IMR-90 (cell line): Measurements from ENCODE around the gene IST1. TPM values are rescaled to one million over a fixed set of nuclear protein-coding genes. Genes with fewer than 3 reads are reported as not detected.

Experiments
- ATAC-seq: fragments of 200-7000 bp; cut with Tn5 transposase; 2 replicates; pipeline ENCODE4 v1.9.1; 2020; ENCODE audit warnings: low read depth, mild to moderate bottlenecking, moderate library complexity
- BruUV-seq: library from RNA; stranded (reverse); fragments of 400-500 nt; replicated peaks from 2 replicates; lab custom pipeline; 2021; lab: Mats Ljungman, UMichigan
- CTCF ChIA-PET: fragments of 300-600 bp; formaldehyde crosslinking; extraction: SDS; loops from one replicate; lab custom pipeline; 2021; ENCODE audit warnings: antibody characterized with exemption; lab: Yijun Ruan, JAX
- POLR2A ChIA-PET: fragments of 300-600 bp; sonication (Branson Sonifier 250); formaldehyde crosslinking; loops from one replicate; lab custom pipeline; 2022; ENCODE audit warnings: antibody characterized with exemption; ENCODE audit not compliant: unreplicated experiment; lab: Charles Lee
- DNase-seq: peaks from one replicate; pipeline ENCODE4 v3.0.0; 2013
- H2AFZ ChIP-seq: replicated peaks from 2 replicates; pipeline ENCODE3; 2013; ENCODE audit warnings: low read length, mild to moderate bottlenecking; ENCODE audit not compliant: poor library complexity
- H2AK5ac ChIP-seq: 2 replicates; pipeline ENCODE4 v1.6.1; 2013; ENCODE audit warnings: low read depth, low read length, inconsistent platforms
- H2AK9ac ChIP-seq: replicated peaks from 2 replicates; pipeline ENCODE3; 2013; ENCODE audit warnings: mild to moderate bottlenecking, low read depth, low read length, moderate library complexity; ENCODE audit not compliant: poor library complexity
- H2BK120ac ChIP-seq: 2 replicates; pipeline ENCODE4 v1.6.1; 2013; ENCODE audit warnings: low read depth, low read length, inconsistent platforms
- H2BK15ac ChIP-seq: 3 replicates; pipeline ENCODE4 v1.6.1; 2013; ENCODE audit warnings: low read depth, low read length, inconsistent platforms
- H2BK20ac ChIP-seq: 2 replicates; pipeline ENCODE4 v1.6.1; 2013; ENCODE audit warnings: low read depth, mild to moderate bottlenecking, inconsistent platforms, low read length, moderate library complexity
- H2BK5ac ChIP-seq: 2 replicates; pipeline ENCODE4 v1.6.1; 2013; ENCODE audit warnings: mild to moderate bottlenecking, low read depth, low read length, inconsistent platforms; ENCODE audit not compliant: poor library complexity, severe bottlenecking
- H3K14ac ChIP-seq: replicated peaks from 2 replicates; pipeline ENCODE4 v1.6.1; 2013; ENCODE audit warnings: low read depth, low read length, inconsistent platforms
- H3K18ac ChIP-seq: 2 replicates; pipeline ENCODE4 v1.6.1; 2013; ENCODE audit warnings: low read depth, low read length, control low read depth
- H3K23ac ChIP-seq: 2 replicates; pipeline ENCODE4 v1.6.1; 2013; ENCODE audit warnings: low read depth, low read length, inconsistent platforms
- H3K27ac ChIP-seq: 2 replicates; pipeline ENCODE4 v1.5.1; 2013; ENCODE audit warnings: mild to moderate bottlenecking, control low read depth, low read length; ENCODE audit not compliant: insufficient read depth
- H3K27me3 ChIP-seq: 2 replicates; pipeline ENCODE4 v1.6.1; 2013; ENCODE audit warnings: low read length; ENCODE audit not compliant: control insufficient read depth, insufficient read depth
- H3K36me3 ChIP-seq: 2 replicates; pipeline ENCODE4 v1.6.1; 2013; ENCODE audit warnings: low read length, mixed read lengths; ENCODE audit not compliant: control insufficient read depth, insufficient read depth
- H3K4ac ChIP-seq: 2 replicates; pipeline ENCODE4 v1.6.1; 2013; ENCODE audit warnings: low read depth, low read length, inconsistent platforms
- H3K4me1 ChIP-seq: 2 replicates; pipeline ENCODE4 v1.6.1; 2013; ENCODE audit warnings: low read length, mixed read lengths; ENCODE audit not compliant: control insufficient read depth, insufficient read depth
- H3K4me2 ChIP-seq: 2 replicates; pipeline ENCODE4 v1.6.1; 2013; ENCODE audit warnings: low read depth, mild to moderate bottlenecking, control low read depth, low read length, moderate library complexity
- H3K4me3 ChIP-seq: 2 replicates; pipeline ENCODE4 v1.5.1; 2013; ENCODE audit warnings: low read depth, mild to moderate bottlenecking, control low read depth, low read length, moderate library complexity; ENCODE audit not compliant: insufficient read depth
- H3K56ac ChIP-seq: 2 replicates; pipeline ENCODE4 v1.6.1; 2013; ENCODE audit warnings: low read length, inconsistent platforms; ENCODE audit not compliant: insufficient read depth; ENCODE audit errors: extremely low read depth
- H3K79me1 ChIP-seq, 2 experiments: 2 replicates each; pipeline ENCODE4 v1.6.1; 2013; ENCODE audit warnings: low read length in 2 of 2, inconsistent platforms in 1 of 2, low read depth in 1 of 2
- H3K9ac ChIP-seq: 2 replicates; pipeline ENCODE4 v1.6.1; 2013; ENCODE audit warnings: low read depth, low read length, control low read depth
- H3K9me1 ChIP-seq: 2 replicates; pipeline ENCODE4 v1.6.1; 2013; ENCODE audit warnings: low read length, inconsistent platforms; ENCODE audit not compliant: insufficient read depth
- H3K9me3 ChIP-seq: 2 replicates; pipeline ENCODE4 v1.6.1; 2013; ENCODE audit warnings: low read length; ENCODE audit not compliant: control insufficient read depth, insufficient read depth
- H4K20me1 ChIP-seq: 2 replicates; pipeline ENCODE4 v1.6.1; 2013; ENCODE audit warnings: low read length, inconsistent platforms; ENCODE audit not compliant: insufficient read depth
- H4K5ac ChIP-seq: 2 replicates; pipeline ENCODE4 v1.6.1; 2013; ENCODE audit warnings: mild to moderate bottlenecking, low read depth, low read length, control low read depth
- H4K8ac ChIP-seq, 2 experiments: 2 replicates each; pipeline ENCODE4 v1.6.1; 2013; ENCODE audit warnings: low read depth in 2 of 2, low read length in 2 of 2, control low read depth in 1 of 2, inconsistent platforms in 1 of 2
- H4K91ac ChIP-seq: 2 replicates; pipeline ENCODE4 v1.6.1; 2013; ENCODE audit warnings: low read depth, low read length, inconsistent platforms; ENCODE audit not compliant: insufficient read depth
- BHLHE40 ChIP-seq: fragments of 150-350 bp; IDR thresholded peaks from 2 replicates; pipeline ENCODE4 v1.6.1; 2016; ENCODE audit warnings: mild to moderate bottlenecking, low read depth, low read length
- CEBPB ChIP-seq: IDR thresholded peaks from 2 replicates; pipeline ENCODE4 v1.6.1; 2012; ENCODE audit warnings: low read depth, low read length, improper control_type of control experiment
- CHD1 ChIP-seq: IDR thresholded peaks from 2 replicates; pipeline ENCODE4 v1.6.1; 2012; ENCODE audit warnings: low read depth, low read length, improper control_type of control experiment
- FOS ChIP-seq: fragments of 150-350 bp; IDR thresholded peaks from 2 replicates; pipeline ENCODE4 v1.6.1; 2016; ENCODE audit warnings: low read depth, low read length
- MAFK ChIP-seq: IDR thresholded peaks from 2 replicates; pipeline ENCODE4 v1.6.1; 2012; ENCODE audit warnings: low read depth, low read length, improper control_type of control experiment
- MAZ ChIP-seq: IDR thresholded peaks from 2 replicates; pipeline ENCODE4 v1.6.1; 2012; ENCODE audit warnings: low read depth, mild to moderate bottlenecking, low read length, improper control_type of control experiment, moderate library complexity, borderline replicate concordance
- MXI1 ChIP-seq: IDR thresholded peaks from 2 replicates; pipeline ENCODE4 v1.6.1; 2012; ENCODE audit warnings: low read depth, mild to moderate bottlenecking, low read length, moderate library complexity, borderline replicate concordance
- POLR2A ChIP-seq: IDR thresholded peaks from 2 replicates; pipeline ENCODE4 v1.6.1; 2012; ENCODE audit warnings: mild to moderate bottlenecking, low read depth, low read length
- RAD21 ChIP-seq: IDR thresholded peaks from 2 replicates; pipeline ENCODE4 v1.6.1; 2012; ENCODE audit warnings: low read length, improper control_type of control experiment
- RCOR1 ChIP-seq: IDR thresholded peaks from 2 replicates; pipeline ENCODE4 v1.6.1; 2012; ENCODE audit warnings: mild to moderate bottlenecking, low read length, improper control_type of control experiment; ENCODE audit not compliant: insufficient replicate concordance
- SMC3 ChIP-seq: fragments of 150-350 bp; IDR thresholded peaks from 2 replicates; pipeline ENCODE4 v1.6.1; 2016; ENCODE audit warnings: low read depth, mild to moderate bottlenecking, antibody characterized with exemption, low read length, moderate library complexity
- WGBS, 2 experiments: methylation state at CpG; one replicate each; pipeline versions ENCODE4 v1.1.5 to v1.1.7; 2013; ENCODE audit warnings: missing lambda C conversion rate in 2 of 2; ENCODE audit not compliant: insufficient read length in 1 of 2; ENCODE audit errors: extremely low coverage in 2 of 2; 5-methylcytosine and 5-hydroxymethylcytosine counted together
- dilution Hi-C: fragments of 300-500 bp; cut with HindIII; formaldehyde crosslinking; loops from one replicate; pipeline ENCODE4 v1.14.3; 2018; ENCODE audit warnings: low sequenced_read_pairs; ENCODE audit not compliant: unreplicated experiment
- in situ Hi-C: fragments of 300-500 bp; cut with MboI; formaldehyde crosslinking; loops from 3 replicates; pipeline ENCODE4 v1.14.3; 2019; ENCODE audit warnings: low sequenced_read_pairs, inconsistent platforms, mixed read lengths
- intact Hi-C: fragments of 100-400 bp; cut with micrococcal nuclease; formaldehyde crosslinking; loops from 2 replicates; pipeline ENCODE4 v1.10.0; 2022
- polyA plus RNA-seq, 3 experiments: library from polyadenylated mRNA; depleted of rRNA; stranded (reverse); fragments of >200 nt; gene quantifications; 2 replicates each; pipeline ENCODE4 v1.2.3, GENCODE V29; 2012; ENCODE audit warnings: low replicate concordance in 1 of 3
- total RNA-seq: library from RNA; depleted of rRNA; stranded (reverse); fragments of >200 nt; gene quantifications from 2 replicates; pipeline ENCODE4 v1.2.3, GENCODE V29; 2012
- TF ChIP-seq, protein P1 (sequence below): conservative IDR thresholded peaks from 2 replicates; pipeline ENCODE4 v1.5.1; 2012; ENCODE audit warnings: mild to moderate bottlenecking, low read depth, low read length, improper control_type of control experiment

IST1 gene
- total and polyA plus RNA-seq, 2 of the 4 experiments (the other 2 are of a cell fraction) = 134 to 186 TPM

DNA sequence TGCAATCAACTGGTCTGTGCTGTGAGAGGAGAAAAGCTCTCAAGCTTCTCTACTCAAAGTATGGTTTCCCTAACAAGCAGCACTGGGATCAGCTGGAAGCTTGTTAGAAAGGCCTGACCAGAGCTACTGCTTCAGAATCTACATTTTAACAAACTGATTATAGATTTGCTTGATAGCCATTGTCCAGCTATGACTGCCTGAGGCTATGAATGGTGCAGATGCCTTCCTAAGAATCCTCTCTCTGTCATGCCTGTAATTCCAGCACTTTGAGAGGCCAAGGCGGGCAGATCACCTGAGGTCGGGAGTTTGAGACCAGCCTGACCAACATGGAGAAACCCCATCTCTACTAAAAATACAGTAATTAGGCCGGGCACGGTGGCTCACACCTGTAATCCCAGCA is 76.2 kb downstream of the IST1 start:
- H3K4ac ChIP-seq = no peak overlapping the region
- H3K27me3 ChIP-seq = peaks cover 5% of the 10 kb centered on the region
- H3K9ac ChIP-seq = no peak overlapping the region
- H2BK120ac ChIP-seq = no peak overlapping the region
- no peaks in the 10 kb centered on the region for H3K79me1 ChIP-seq
- no peaks in the 10 kb centered on the region for H3K9me1 ChIP-seq
- H2AFZ ChIP-seq = no peak overlapping the region
- no peak overlapping the region for H2BK20ac ChIP-seq
- H3K27ac ChIP-seq = no peak overlapping the region
- no peak overlapping the region for H4K5ac ChIP-seq
- no peak overlapping the region for H3K14ac ChIP-seq
- H2AK9ac ChIP-seq = no peak overlapping the region
- H3K36me3 ChIP-seq = no peaks in the 10 kb centered on the region
- no peaks in the 10 kb centered on the region for H3K9me3 ChIP-seq
- in situ Hi-C loops = no loop called here
- no peak overlapping the region for H4K8ac ChIP-seq
- intact Hi-C loops = no loop called here
- H3K23ac ChIP-seq = no peak overlapping the region
- no TSS peak for BruUV-seq
- no peak overlapping the region for H4K91ac ChIP-seq
- no peak for ATAC-seq
- 83% methylated on average over 1 of the region's 4 CpGs; no CpG with 5 or more reads in 1 of the 2 experiments for WGBS, 2 experiments
- POLR2A ChIA-PET = no interaction called here
- CTCF ChIA-PET = interaction anchor here (2.1 kb wide), 1 partner anchor 10 kb away, joined by 6 read pairs; no protein-coding TSS in a partner anchor
- H3K56ac ChIP-seq = no peak overlapping the region
- no peak overlapping the region for H3K18ac ChIP-seq
- no peak overlapping the region for H2AK5ac ChIP-seq
- DNase-seq = no peak
- dilution Hi-C loops = no loop called here
- H4K20me1 ChIP-seq = no peaks in the 10 kb centered on the region
- H2BK5ac ChIP-seq = no peak overlapping the region
- H3K4me2 ChIP-seq = no peak overlapping the region
- no peak overlapping the region for H3K4me3 ChIP-seq
- no peak overlapping the region for H2BK15ac ChIP-seq
- H3K4me1 ChIP-seq = no peaks in the 10 kb centered on the region
- TF ChIP-seq POLR2A = no peak
- TF ChIP-seq MAZ = no peak
- TF ChIP-seq, protein P1, sequence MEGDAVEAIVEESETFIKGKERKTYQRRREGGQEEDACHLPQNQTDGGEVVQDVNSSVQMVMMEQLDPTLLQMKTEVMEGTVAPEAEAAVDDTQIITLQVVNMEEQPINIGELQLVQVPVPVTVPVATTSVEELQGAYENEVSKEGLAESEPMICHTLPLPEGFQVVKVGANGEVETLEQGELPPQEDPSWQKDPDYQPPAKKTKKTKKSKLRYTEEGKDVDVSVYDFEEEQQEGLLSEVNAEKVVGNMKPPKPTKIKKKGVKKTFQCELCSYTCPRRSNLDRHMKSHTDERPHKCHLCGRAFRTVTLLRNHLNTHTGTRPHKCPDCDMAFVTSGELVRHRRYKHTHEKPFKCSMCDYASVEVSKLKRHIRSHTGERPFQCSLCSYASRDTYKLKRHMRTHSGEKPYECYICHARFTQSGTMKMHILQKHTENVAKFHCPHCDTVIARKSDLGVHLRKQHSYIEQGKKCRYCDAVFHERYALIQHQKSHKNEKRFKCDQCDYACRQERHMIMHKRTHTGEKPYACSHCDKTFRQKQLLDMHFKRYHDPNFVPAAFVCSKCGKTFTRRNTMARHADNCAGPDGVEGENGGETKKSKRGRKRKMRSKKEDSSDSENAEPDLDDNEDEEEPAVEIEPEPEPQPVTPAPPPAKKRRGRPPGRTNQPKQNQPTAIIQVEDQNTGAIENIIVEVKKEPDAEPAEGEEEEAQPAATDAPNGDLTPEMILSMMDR = no peak
- no peak for TF ChIP-seq MXI1
- no peak for TF ChIP-seq CEBPB
- no peak for TF ChIP-seq RAD21
- TF ChIP-seq RCOR1 = no peak
- TF ChIP-seq FOS = no peak
- no peak for TF ChIP-seq BHLHE40
- no peak for TF ChIP-seq MAFK
- no peak for TF ChIP-seq SMC3
- TF ChIP-seq CHD1 = no peak
